ENCODE measurements around the gene KIF26B. TPM values are rescaled to one million over a fixed set of nuclear protein-coding genes. Genes with fewer than 3 reads are reported as not detected.

The KIF26B gene
- total RNA-seq, 2 experiments from 2014 or later = not detected

GRCh38 chr1:245247801-245248200, 93.0 kb downstream of the KIF26B start:
- POLR2A ChIA-PET = no interaction called here

DNA sequence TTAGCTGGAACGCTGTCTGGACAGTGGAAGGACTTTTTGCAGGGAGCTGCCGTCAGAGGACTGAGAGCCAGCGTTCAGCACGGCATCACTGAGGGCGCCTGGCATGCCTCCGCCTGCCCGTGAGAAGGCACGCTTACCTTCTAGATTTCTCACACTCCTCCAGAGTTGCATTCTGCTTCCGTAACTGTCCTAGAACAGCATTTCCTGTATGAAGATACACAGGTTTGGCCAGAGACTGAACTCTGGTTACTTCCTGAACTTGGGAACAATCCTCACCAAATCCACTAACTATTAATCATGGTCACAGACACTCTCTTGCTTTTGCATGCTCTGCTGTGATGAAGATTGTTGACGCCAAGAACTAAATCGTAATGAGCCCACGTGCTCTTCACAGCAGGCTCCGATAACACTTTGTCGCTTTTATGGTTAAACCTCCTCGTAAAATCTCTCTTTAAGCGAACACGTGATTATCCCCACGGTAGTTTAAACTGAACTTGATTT, 93.5 kb downstream of the KIF26B start:
- H3K9me3 Mint-ChIP-seq = peaks cover under 1% of the 10 kb centered on the region
- DNase-seq = no peak
- ChIA-PET POLR2A (no interaction called here), CTCF (no interaction called here)
- no peaks in the 10 kb centered on the region for H3K4me1 Mint-ChIP-seq
- no peak overlapping the region for H3K27ac Mint-ChIP-seq
- H3K36me3 Mint-ChIP-seq (ENCODE audit: low read depth) = no peaks in the 10 kb centered on the region
- H3K27me3 Mint-ChIP-seq = no peaks in the 10 kb centered on the region
- H3K4me3 Mint-ChIP-seq = no peak overlapping the region

More at GRCh38 chr1:245247801-245248200, 93.0 kb downstream of the KIF26B start:
- no peaks in the 10 kb centered on the region for H3K27me3 Mint-ChIP-seq
- CTCF ChIA-PET = no interaction called here
- no peaks in the 10 kb centered on the region for H3K36me3 Mint-ChIP-seq (ENCODE audit: low read depth)
- H3K9me3 Mint-ChIP-seq = no peaks in the 10 kb centered on the region
- no peak overlapping the region for H3K4me3 Mint-ChIP-seq
- H3K4me1 Mint-ChIP-seq = no peaks in the 10 kb centered on the region
- no peak for DNase-seq
- no peak overlapping the region for H3K27ac Mint-ChIP-seq

DNA sequence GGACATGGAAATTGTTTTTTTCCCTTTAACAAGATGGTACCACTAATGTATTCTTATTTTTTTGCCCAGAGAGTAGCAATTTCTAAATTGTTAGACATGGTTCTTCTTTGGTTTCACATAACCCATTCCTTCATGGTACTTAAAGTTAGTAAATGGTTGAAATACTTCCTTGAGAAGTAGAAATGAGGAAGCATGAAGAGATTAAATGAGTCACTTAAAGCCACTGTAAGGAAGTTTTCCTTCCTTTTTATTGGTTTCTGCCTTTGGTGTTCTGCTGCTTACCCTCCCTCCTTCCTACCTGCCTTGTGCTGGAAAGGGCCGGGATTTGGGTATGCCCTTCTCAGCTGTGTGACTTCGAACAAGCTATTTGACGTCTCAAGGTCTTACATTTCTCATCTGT, 101.0 kb downstream of the KIF26B start:
- peaks cover 2% of the 10 kb centered on the region for H3K9me3 Mint-ChIP-seq
- no peaks in the 10 kb centered on the region for H3K36me3 Mint-ChIP-seq (ENCODE audit: low read depth)
- ChIA-PET CTCF (no interaction called here), POLR2A (no interaction called here)
- DNase-seq = no peak
- H3K27ac Mint-ChIP-seq = no peak overlapping the region
- no peaks in the 10 kb centered on the region for H3K27me3 Mint-ChIP-seq
- H3K4me3 Mint-ChIP-seq = no peak overlapping the region
- no peaks in the 10 kb centered on the region for H3K4me1 Mint-ChIP-seq

DNA sequence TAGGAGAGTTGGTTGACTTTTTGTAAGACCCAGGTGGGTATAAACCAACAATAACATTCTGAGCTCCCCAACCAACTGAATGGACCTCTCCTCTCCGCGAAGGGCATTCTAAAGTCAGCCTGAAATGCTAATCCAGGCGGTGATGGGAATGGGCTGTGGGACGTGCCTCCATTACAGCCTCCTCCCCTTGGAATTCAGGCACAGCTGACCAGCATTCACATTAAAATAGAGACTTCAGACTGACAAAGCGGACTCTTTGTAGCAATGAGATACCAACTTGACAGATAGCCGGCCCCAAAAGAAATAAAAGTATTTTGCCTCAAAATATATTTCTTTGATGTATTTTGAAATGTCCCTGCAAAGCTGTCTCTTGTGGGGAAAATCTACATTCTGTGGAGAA, 101.7 kb downstream of the KIF26B start:
- Mint-ChIP-seq H3K9me3 (peaks cover 2% of the 10 kb centered on the region), H3K27me3 (no peaks in the 10 kb centered on the region)
- POLR2A ChIA-PET = no interaction called here

GRCh38 chr1:245258271-245258920, 103.6 kb downstream of the KIF26B start:
- H3K4me3 Mint-ChIP-seq = no peak overlapping the region
- POLR2A ChIA-PET = no interaction called here
- no peak overlapping the region for H3K27ac Mint-ChIP-seq
- H3K9me3 Mint-ChIP-seq = peaks cover under 1% of the 10 kb centered on the region
- CTCF ChIA-PET = no interaction called here
- no peak for DNase-seq
- H3K36me3 Mint-ChIP-seq (ENCODE audit: low read depth) = no peaks in the 10 kb centered on the region
- H3K27me3 Mint-ChIP-seq = no peaks in the 10 kb centered on the region
- H3K4me1 Mint-ChIP-seq = no peaks in the 10 kb centered on the region

More for the DNA sequence above, 101.7 kb downstream of the KIF26B start:
- Mint-ChIP-seq H3K27ac (no peak overlapping the region), H3K36me3 (ENCODE audit: low read depth) (no peaks in the 10 kb centered on the region), H3K4me1 (no peaks in the 10 kb centered on the region), H3K4me3 (no peak overlapping the region)
- no peak for DNase-seq
- CTCF ChIA-PET = no interaction called here

DNA sequence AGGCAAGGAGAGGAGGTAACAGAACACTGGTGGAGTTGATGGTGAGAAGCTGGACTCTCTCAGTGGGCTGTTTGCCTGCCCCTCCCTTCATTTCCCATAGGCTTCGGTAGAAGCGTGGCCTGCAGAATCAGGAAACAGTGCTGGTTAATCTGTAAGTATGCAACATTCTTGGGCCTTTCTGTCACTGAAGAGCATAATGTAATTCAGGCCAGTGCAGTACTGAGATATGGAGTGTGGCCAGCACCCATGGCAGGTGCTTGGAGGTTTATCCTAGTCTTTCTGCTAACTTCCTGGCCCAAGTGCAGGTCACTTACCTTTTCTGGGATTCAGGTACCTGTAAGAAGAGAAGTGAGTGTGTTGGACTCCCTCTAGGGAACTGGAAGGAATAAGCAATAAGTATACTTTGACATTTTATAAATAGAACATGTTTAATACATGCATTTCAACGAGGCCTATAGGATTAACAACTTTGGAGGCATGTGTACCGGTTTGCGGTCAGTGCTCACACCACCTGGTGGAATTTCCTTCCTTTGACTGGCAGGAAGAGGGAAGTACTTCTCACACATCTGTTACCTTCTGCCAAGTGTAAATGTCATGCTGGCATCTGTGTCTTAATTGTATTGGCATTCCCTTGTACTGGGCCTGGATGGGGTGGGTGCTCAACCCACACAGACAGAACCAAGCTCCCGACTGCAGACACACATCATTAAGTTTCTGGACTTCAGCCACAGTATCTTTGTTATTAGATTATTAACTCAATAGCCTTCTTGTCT, 105.5 kb downstream of the KIF26B start:
- Mint-ChIP-seq H3K36me3 (ENCODE audit: low read depth) (no peaks in the 10 kb centered on the region), H3K9me3 (no peaks in the 10 kb centered on the region), H3K27me3 (no peaks in the 10 kb centered on the region), H3K27ac (no peak overlapping the region), H3K4me1 (no peaks in the 10 kb centered on the region), H3K4me3 (no peak overlapping the region)
- no peak for DNase-seq
- ChIA-PET POLR2A (no interaction called here), CTCF (no interaction called here)

GRCh38 chr1:245260883-245261282, 106.1 kb downstream of the KIF26B start:
- H3K4me3 Mint-ChIP-seq = no peak overlapping the region
- CTCF ChIA-PET = no interaction called here
- H3K27ac Mint-ChIP-seq = no peak overlapping the region
- no peak for DNase-seq
- no peaks in the 10 kb centered on the region for H3K4me1 Mint-ChIP-seq
- H3K36me3 Mint-ChIP-seq (ENCODE audit: low read depth) = no peaks in the 10 kb centered on the region
- POLR2A ChIA-PET = interaction anchor here (0.6 kb wide), 1 partner anchor 88 kb away, joined by 3 read pairs; no protein-coding TSS in a partner anchor
- no peaks in the 10 kb centered on the region for H3K9me3 Mint-ChIP-seq
- H3K27me3 Mint-ChIP-seq = no peaks in the 10 kb centered on the region

DNA sequence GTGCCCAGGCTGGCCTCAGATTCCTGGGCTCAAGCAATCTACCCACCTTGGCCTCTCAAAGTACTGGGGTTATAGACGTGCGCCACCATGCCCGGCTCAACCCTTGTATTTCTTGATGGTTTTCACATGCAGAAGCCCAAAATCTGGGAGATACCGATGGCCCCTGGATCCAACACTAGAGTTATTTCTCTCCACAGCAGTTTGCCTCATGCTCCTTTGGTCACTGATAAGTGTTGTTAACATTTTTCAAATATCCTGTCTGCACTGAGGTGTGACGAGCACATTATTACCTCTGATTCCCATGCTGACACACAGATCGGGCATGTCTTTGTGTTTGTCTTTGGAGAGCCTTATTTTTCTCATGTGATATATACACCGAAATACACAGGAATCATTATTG, 107.0 kb downstream of the KIF26B start:
- ChIA-PET POLR2A (no interaction called here), CTCF (no interaction called here)
- H3K4me3 Mint-ChIP-seq = no peak overlapping the region
- no peaks in the 10 kb centered on the region for H3K9me3 Mint-ChIP-seq
- H3K27me3 Mint-ChIP-seq = no peaks in the 10 kb centered on the region
- no peaks in the 10 kb centered on the region for H3K4me1 Mint-ChIP-seq
- no peaks in the 10 kb centered on the region for H3K36me3 Mint-ChIP-seq (ENCODE audit: low read depth)
- no peak overlapping the region for H3K27ac Mint-ChIP-seq
- no peak for DNase-seq

DNA sequence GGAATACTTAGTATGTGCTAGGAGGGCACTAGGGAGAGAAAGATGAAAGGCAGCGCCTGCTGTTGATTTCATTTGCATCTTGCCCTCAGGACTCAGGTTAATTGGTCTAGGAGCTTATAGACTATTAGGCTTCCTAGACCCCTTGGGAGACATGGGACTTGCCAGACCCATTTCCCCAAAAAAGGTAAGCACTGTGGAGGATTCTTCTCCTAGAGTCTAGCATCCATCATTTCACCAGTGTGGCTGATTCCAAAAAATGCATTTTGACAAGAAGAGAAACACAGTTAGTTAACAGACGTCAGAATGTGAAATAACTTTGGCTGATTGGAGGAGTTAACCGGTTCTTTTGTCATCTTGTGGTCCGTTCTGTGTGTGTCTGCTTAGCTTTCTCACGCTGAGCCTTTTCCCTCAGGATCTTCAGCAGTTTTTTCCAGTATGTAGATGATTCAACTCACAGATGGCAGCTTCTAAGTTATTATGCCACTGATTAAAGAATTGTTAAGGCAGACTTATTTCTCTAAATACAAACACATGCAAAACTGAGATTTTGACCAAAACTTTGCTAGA, 108.8 kb downstream of the KIF26B start:
- no peak for DNase-seq
- Mint-ChIP-seq H3K9me3 (no peaks in the 10 kb centered on the region), H3K4me1 (no peaks in the 10 kb centered on the region), H3K36me3 (ENCODE audit: low read depth) (no peaks in the 10 kb centered on the region), H3K4me3 (no peak overlapping the region), H3K27ac (no peak overlapping the region), H3K27me3 (no peaks in the 10 kb centered on the region)
- POLR2A ChIA-PET = no interaction called here
- CTCF ChIA-PET = no interaction called here

DNA sequence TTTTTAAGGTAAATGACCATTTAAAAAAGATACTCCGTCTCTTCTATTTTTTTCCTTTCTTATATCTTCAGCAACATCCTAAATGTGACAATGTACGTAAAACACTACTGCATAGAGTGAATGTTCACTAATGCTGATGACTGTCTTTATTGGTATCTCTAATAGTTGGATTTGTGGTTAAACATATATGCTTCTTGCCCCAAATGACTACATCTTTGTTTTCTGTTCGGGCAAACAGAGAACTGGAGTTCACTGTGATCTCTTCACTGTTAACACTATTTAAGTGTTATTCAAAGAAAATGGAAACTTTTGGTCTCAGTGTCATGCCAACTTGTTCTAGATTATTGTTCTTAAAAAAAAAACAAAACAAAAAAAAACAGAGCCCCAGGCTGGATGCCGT, 109.4 kb downstream of the KIF26B start:
- Mint-ChIP-seq H3K9me3 (no peaks in the 10 kb centered on the region), H3K36me3 (ENCODE audit: low read depth) (no peaks in the 10 kb centered on the region), H3K4me1 (no peaks in the 10 kb centered on the region), H3K4me3 (no peak overlapping the region), H3K27me3 (no peaks in the 10 kb centered on the region), H3K27ac (no peak overlapping the region)
- ChIA-PET POLR2A (no interaction called here), CTCF (no interaction called here)
- no peak for DNase-seq

DNA sequence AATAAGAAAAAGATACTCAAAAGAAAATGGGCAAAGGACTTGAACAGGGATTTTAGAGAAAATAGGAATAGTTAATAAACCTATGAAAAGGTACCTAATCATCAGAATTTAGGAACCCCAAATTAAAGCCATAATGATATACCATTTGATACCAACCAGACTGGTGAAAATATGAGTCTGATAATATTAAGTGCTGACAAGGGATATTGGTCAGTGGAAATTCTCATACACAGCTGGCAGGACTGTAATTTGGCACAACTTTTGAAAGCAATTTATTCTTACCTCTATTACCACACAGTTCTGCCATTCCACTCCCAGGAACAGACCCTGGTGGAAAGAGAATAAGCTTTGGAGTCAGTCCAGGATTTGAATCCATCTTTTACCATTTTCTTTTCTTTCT, 111.3 kb downstream of the KIF26B start:
- no peaks in the 10 kb centered on the region for H3K9me3 Mint-ChIP-seq
- DNase-seq = no peak
- ChIA-PET POLR2A (no interaction called here), CTCF (no interaction called here)
- peaks cover 8% of the 10 kb centered on the region for H3K27me3 Mint-ChIP-seq
- H3K4me3 Mint-ChIP-seq = no peak overlapping the region
- H3K36me3 Mint-ChIP-seq (ENCODE audit: low read depth) = no peaks in the 10 kb centered on the region
- H3K4me1 Mint-ChIP-seq = no peaks in the 10 kb centered on the region
- H3K27ac Mint-ChIP-seq = no peak overlapping the region

GRCh38 chr1:245270063-245270462, 115.3 kb downstream of the KIF26B start:
- H3K36me3 Mint-ChIP-seq (ENCODE audit: low read depth) = no peaks in the 10 kb centered on the region
- ChIA-PET POLR2A (no interaction called here), CTCF (no interaction called here)
- H3K27ac Mint-ChIP-seq = no peak overlapping the region
- H3K27me3 Mint-ChIP-seq = peaks cover 10% of the 10 kb centered on the region
- H3K4me1 Mint-ChIP-seq = no peaks in the 10 kb centered on the region
- no peaks in the 10 kb centered on the region for H3K9me3 Mint-ChIP-seq
- no peak for DNase-seq
- no peak overlapping the region for H3K4me3 Mint-ChIP-seq

DNA sequence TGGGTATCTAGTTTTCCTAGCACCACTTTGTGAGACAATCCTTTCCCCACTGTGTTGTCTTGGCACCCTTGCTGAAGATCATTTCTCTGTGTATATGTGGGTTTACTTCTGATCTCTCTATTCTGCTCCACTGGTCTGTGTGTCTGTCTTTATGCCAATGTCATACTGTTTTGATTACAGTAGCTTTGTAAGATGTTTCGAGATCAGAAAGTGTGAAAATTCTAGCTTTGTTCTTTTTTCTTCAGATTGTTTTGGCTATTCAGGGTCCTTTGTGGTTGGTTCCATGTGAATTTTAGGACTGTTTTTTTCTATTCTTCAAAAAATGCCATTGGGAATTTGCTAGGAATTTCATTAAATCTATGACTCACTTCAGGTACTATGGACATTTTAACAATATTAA, 116.2 kb downstream of the KIF26B start:
- Mint-ChIP-seq H3K4me1 (no peaks in the 10 kb centered on the region), H3K4me3 (no peak overlapping the region), H3K27me3 (peaks cover 10% of the 10 kb centered on the region), H3K27ac (no peak overlapping the region), H3K9me3 (no peaks in the 10 kb centered on the region), H3K36me3 (ENCODE audit: low read depth) (no peaks in the 10 kb centered on the region)
- POLR2A ChIA-PET = no interaction called here
- CTCF ChIA-PET = no interaction called here
- DNase-seq = no peak

Measured in activated CD4-positive, alpha-beta T cell treated with anti-CD3 and anti-CD28 coated beads, Interleukin-2, amount 10 ng/mL, durations not matched to agents 7 days and 5 days (primary cell).